Suprapubic skin (tissue), 4 donors: ENCODE data around the gene IFNL1.

ENCODE experiments used
- CTCF ChIP-seq, 2 donors: fragments of 200-600 bp in 1 of 2; fragments of 450-650 bp in 1 of 2; sonication (generic) in 1 of 2; IDR thresholded peaks; one replicate each; pipeline ENCODE4 v1.5.1; 2016 to 2019; ENCODE audit warnings: antibody characterized with exemption in 2 of 2, mild to moderate bottlenecking in 1 of 2, moderate library complexity in 1 of 2
- EP300 ChIP-seq: sonication (generic); formaldehyde crosslinking; IDR thresholded peaks from one replicate; pipeline ENCODE4 v1.6.1; 2017; ENCODE audit warnings: antibody characterized with exemption
- POLR2A ChIP-seq, 2 donors: fragments of 450-650 bp; IDR thresholded peaks; one replicate each; pipeline ENCODE4 v1.6.1; 2017; ENCODE audit warnings: antibody characterized with exemption in 2 of 2, mild to moderate bottlenecking in 2 of 2, moderate library complexity in 2 of 2
- POLR2AphosphoS5 ChIP-seq, 3 donors: sonication (generic); formaldehyde crosslinking; IDR thresholded peaks; one replicate each; pipeline ENCODE4 v1.6.1; 2017; ENCODE audit warnings: antibody characterized with exemption in 3 of 3

DNA sequence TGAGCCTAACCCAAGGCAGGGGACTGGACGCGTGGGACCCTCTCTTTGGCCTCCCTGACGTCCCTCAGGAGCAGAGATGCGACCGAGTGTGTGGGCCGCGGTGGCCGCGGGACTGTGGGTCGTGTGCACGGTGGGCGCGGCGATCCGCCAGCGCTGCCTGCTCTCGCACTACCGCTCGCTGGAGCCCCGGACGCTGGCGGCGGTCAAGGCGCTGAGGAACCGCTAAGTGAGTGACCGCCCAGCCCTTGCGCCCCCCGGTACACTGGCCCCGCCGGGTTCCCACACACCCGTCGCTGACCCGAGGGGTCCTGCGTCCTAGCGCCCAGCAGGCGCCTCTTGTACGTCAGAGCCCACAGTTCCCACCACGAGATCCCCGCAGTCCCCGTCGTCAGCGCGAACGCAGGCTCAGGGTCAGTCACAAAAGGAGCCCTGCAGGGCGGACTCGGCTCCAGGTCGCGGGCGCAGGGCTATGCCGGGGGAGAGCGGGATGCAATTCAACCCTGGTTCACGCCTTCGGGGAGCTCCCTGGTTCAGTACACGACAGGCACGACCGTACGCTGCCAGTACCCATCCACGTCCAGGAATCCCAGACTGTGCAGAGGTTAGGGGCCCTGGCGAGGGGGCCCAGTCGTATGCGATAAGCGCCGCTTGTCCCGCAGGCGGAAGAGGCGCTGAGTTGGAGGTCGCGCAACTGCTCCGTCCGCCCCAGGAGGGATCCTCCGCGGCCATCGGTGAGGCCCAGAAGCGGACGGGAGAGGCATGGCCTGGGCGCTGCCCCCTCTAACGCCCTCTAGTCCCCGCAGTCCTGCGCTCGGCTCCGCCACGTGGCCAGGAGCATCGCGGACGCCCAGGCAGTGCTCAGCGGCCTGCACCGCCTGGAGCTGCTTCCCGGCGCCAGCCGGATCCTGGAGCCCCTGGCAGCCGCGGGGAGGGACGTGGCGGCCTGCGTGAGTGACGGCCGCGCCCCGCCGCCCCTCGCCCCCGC, 31.6 kb upstream of the IFNL1 start:
- no peak for TF ChIP-seq POLR2A (IDR thresholded peaks at IDR 0.05)
- TF ChIP-seq POLR2AphosphoS5 (IDR thresholded peaks at IDR 0.05) = no peak
- no peak for TF ChIP-seq CTCF (IDR thresholded peaks at IDR 0.05)
- TF ChIP-seq EP300 = no peak
